GM12801 (cell line): ENCODE measurements around the gene R3HDM4.

ENCODE experiments used
- CTCF ChIP-seq: IDR thresholded peaks from one replicate; pipeline ENCODE4 v1.5.1; 2011; ENCODE audit warnings: control low read depth; ENCODE audit not compliant: insufficient read length; ENCODE audit errors: extremely low read depth

Gene R3HDM4

DNA sequence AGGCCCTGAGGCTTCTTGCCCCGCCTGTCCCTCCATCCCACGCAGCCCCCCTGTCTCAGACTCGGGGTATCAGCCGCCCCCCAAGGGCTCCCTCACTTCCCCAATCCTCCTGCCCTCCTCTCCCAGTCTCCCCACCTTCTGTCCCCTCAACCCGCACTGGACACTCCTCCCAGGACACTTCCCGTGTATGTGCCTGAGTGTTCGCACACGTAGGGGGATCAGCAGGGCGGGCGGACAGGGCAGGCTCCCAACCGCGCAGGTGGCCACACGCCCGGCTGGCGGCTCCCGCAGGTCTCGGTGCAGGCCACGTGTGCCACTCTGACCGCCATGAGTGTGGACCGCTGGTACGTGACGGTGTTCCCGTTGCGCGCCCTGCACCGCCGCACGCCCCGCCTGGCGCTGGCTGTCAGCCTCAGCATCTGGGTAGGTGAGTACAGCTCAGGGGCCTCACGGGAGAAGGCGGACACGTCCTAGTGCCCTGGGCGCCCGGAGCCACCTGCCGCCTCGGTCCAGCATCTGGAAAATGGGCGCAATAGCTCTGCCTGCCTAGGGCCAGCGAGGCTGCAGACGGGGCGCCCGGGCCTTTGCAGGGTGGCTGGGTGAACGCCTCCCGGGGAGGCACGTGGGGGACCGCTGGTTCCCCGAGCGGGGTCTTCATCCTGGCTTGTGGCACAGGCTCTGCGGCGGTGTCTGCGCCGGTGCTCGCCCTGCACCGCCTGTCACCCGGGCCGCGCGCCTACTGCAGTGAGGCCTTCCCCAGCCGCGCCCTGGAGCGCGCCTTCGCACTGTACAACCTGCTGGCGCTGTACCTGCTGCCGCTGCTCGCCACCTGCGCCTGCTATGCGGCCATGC lies 6.4 kb upstream of the R3HDM4 start:
- no peak for TF ChIP-seq CTCF

- no peak for TF ChIP-seq CTCF
Measured at GRCh38 chr19:918481-919198, 5.6 kb upstream of the R3HDM4 start.

- TF ChIP-seq CTCF, result no peak
Measured at GRCh38 chr19:918152-918437, 5.1 kb upstream of the R3HDM4 start.

DNA sequence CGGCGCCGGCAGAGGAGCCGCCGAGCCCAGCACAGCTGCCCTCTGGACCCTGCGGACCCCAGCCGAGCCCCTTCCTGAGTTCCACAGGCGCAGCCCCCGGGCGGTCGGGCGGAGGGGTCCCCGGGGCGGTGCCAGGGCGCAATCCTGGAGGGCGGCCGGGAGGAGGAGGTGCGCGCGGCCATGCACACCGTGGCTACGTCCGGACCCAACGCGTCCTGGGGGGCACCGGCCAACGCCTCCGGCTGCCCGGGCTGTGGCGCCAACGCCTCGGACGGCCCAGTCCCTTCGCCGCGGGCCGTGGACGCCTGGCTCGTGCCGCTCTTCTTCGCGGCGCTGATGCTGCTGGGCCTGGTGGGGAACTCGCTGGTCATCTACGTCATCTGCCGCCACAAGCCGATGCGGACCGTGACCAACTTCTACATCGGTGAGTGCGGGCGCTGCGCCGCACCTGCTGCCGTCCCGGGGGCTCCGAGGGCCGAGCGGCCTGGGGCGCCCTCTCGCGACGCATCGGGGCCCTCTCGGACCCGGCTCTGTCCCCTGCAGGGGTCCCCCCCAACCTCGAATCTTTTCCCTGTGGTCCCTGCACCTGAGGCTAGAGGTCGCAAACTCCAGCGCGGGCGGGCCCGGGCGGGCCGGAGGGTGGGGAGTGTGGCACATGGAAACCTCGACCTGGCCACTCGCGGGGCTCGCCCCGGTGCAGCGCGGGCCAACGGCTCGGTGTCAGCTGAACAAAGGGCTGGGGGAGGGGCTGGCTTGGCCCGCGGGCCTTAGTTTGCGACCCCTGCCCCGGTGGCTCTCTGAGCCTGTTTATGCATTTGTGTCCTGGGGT lies 4.5 kb upstream of the R3HDM4 start, which contains the start of gene KISS1R:
KISS1R (plus strand) TSS at position 11 of the 829 bp plus-strand sequence; CDS start at position 181, 170 bp downstream.
- no peak for TF ChIP-seq CTCF

DNA sequence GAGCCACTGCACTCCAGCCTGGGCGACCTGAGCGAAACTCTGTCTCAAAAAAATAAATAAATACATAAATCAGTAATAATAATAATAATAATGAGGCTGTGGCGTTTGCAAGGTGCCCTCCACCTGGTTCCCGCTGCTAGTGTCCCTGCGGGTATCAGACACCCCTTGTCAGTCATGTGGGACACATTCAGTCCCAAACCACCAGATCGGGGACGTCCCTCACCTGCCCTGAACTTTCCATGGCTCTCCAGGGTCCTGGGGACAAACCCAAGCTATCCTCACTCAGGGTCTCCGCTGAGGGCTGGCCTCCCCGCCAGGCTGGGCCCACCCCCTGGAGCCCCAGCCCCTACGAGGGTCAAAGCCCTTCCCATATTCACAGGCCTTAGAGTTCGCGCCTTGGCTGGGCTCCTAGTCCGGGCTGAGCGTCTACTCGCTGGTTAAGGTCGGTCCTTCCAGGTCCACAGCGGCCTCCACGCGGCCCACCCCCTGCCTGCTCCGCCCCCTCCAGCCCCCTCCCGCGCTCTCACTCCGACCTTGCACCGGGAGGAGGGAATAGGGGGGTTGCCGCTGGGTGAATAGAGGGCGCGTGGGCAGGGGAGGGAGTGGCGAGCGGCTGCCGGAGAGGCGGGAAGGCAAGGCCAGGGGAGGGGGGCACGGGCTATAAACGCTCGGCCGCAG lies 3.8 kb upstream of the R3HDM4 start:
- no peak for TF ChIP-seq CTCF

DNA sequence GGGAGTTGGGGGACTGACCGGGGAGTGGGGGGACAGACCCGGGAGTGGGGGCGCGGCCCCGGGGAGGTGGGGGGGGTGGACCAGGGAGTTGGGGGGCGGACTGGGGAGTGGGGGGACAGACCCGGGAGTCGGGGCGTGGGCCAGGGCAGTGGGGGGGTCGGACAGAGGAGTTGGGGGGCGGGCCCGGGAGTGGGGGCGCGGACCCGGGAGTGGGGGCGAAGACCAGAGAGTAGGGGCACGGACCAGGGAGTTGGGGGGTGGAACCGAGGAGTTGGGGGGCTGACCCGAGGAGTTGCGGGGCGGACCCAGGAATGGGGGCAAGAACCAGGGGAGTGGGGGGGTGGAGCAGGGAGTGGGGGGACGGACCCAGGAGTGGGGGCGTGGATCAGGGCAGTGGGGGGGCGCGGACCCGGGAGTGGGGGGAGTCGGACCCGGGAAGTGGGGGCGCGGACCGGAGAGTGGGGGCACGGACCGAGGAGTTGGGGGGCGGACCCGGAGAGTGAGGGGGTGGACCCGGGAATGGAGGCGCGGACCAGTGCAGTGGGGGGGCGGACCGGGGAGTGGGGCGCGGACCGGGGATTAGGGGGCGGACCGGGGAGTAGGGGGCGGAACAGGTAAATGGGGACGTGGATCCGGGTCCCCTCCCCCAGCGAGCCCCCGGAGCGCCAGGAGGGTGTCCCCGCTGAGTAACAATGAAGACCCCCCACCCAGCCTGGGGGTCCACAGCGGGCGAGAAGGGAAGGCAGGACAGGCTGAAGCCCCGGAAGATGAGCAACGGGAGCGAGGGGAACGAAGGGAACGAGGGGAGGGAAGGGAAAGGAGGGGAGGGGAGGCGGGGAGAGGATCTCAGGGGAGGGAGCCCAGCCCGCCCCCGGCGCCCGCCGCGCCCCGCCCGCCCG lies 589 bp downstream of the R3HDM4 start:
- no peak for TF ChIP-seq CTCF
